ENCODE results near the gene PRDM16. TPM values are rescaled to one million over a fixed set of nuclear protein-coding genes. Genes with fewer than 3 reads are reported as not detected.

PRDM16 gene
- polyA plus RNA-seq, 1 donor from 2014 or later = 0.21 TPM

GRCh38 chr1:3355089-3355488, 286.1 kb downstream of the PRDM16 start:
- Histone ChIP-seq H4K20me1 (ENCODE audit: insufficient read depth) (no peaks in the 10 kb centered on the region), H3K4me3 (ENCODE audit: low read length) (no peak overlapping the region), H3K9me3 (ENCODE audit: low read length) (no peaks in the 10 kb centered on the region), H3K36me3 (ENCODE audit: insufficient read depth, low read length) (no peaks in the 10 kb centered on the region), H3K27ac (ENCODE audit: low read length) (no peak overlapping the region), H3K27me3 (ENCODE audit: insufficient read depth, low read depth, low read length) (no peaks in the 10 kb centered on the region), H3K9me2 (ENCODE audit: insufficient read depth, low read length) (no peaks in the 10 kb centered on the region), H2AFZ (ENCODE audit: low read depth, low read length) (no peak overlapping the region), H3K4me2 (ENCODE audit: low read length) (no peak overlapping the region), H3F3A (ENCODE audit: insufficient read depth, low read length, poor library complexity, severe bottlenecking) (peaks cover 8% of the 10 kb centered on the region), H3K79me2 (replicated peaks; ENCODE audit: insufficient read depth, low read length) (no peaks in the 10 kb centered on the region), H3K9ac (ENCODE audit: low read length) (no peak overlapping the region)
- TF ChIP-seq SMC3 (conservative IDR thresholded peaks at IDR 0.05; ENCODE audit: poor library complexity) (no peak), RAD21 (conservative IDR thresholded peaks at IDR 0.05) (no peak)

- H4K20me1 ChIP-seq (ENCODE audit: insufficient read depth) = no peaks in the 10 kb centered on the region
- no peak overlapping the region for H3K9ac ChIP-seq (ENCODE audit: low read length)
- H3K4me2 ChIP-seq (ENCODE audit: low read length) = no peak overlapping the region
- peaks cover 8% of the 10 kb centered on the region for H3F3A ChIP-seq (ENCODE audit: insufficient read depth, low read length, poor library complexity, severe bottlenecking)
- no peak overlapping the region for H3K4me3 ChIP-seq (ENCODE audit: low read length)
- H3K27ac ChIP-seq (ENCODE audit: low read length) = no peak overlapping the region
- no peaks in the 10 kb centered on the region for H3K9me3 ChIP-seq (ENCODE audit: low read length)
- TF ChIP-seq RAD21 (conservative IDR thresholded peaks at IDR 0.05) (no peak), MXI1 (conservative IDR thresholded peaks at IDR 0.05; ENCODE audit: poor library complexity, severe bottlenecking) (no peak), CTCF (IDR thresholded peaks at IDR 0.05; ENCODE audit: poor library complexity, severe bottlenecking) (no peak), REST (IDR thresholded peaks at IDR 0.05; ENCODE audit: borderline replicate concordance) (no peak), EZH2 (IDR thresholded peaks at IDR 0.05; ENCODE audit: borderline replicate concordance, insufficient read depth, low read length, poor library complexity, severe bottlenecking) (no peak), SMC3 (conservative IDR thresholded peaks at IDR 0.05; ENCODE audit: poor library complexity) (no peak), EP300 (conservative IDR thresholded peaks at IDR 0.05; ENCODE audit: poor library complexity, severe bottlenecking) (no peak), TAF1 (IDR thresholded peaks at IDR 0.05; ENCODE audit: low read depth) (no peak), POLR2AphosphoS5 (IDR thresholded peaks at IDR 0.05) (no peak)
- H3K79me2 ChIP-seq (replicated peaks; ENCODE audit: insufficient read depth, low read length) = no peaks in the 10 kb centered on the region
- no peaks in the 10 kb centered on the region for H3K36me3 ChIP-seq (ENCODE audit: insufficient read depth, low read length)
- no peaks in the 10 kb centered on the region for H3K9me2 ChIP-seq (ENCODE audit: insufficient read depth, low read length)
- H2AFZ ChIP-seq (ENCODE audit: low read depth, low read length) = no peak overlapping the region
- no peaks in the 10 kb centered on the region for H3K27me3 ChIP-seq (ENCODE audit: insufficient read depth, low read depth, low read length)
Measured at GRCh38 chr1:3355894-3356826, 287.2 kb downstream of the PRDM16 start.

Measured in neural cell (in vitro differentiated cells).